HepG2 (cell line): Measurements from ENCODE around the gene ZNRF3. TPM values are rescaled to one million over a fixed set of nuclear protein-coding genes. Genes with fewer than 3 reads are reported as not detected.

Source experiments
- ATAC-seq: fragments of 200-7000 bp; cut with Tn5 transposase; 3 replicates; pipeline ENCODE4 v1.9.1; 2020; ENCODE audit warnings: mild to moderate bottlenecking, moderate library complexity
- BruUV-seq: library from RNA; stranded (reverse); fragments of 400-500 nt; replicated peaks from 2 replicates; lab custom pipeline; 2021; lab: Mats Ljungman, UMichigan
- CTCF ChIA-PET: fragments of 300-600 bp; formaldehyde crosslinking; extraction: SDS; loops from one replicate; lab custom pipeline; 2021; ENCODE audit warnings: low total read pairs, inconsistent platforms, low intra/inter-chr PET ratio; lab: Yijun Ruan, JAX
- POLR2A ChIA-PET: fragments of 350-600 bp; sonication (Branson Sonifier 250); formaldehyde crosslinking; loops from one replicate; lab custom pipeline; 2020; ENCODE audit warnings: antibody characterized with exemption, inconsistent platforms; lab: Yijun Ruan, JAX
- DNase-seq: peaks from one replicate; pipeline ENCODE4 v3.0.0-alpha.2; 2015; ENCODE audit warnings: low spot score
- FAIRE-seq: peaks from 3 replicates; lab custom pipeline; 2011; peaks lifted over from hg19 to GRCh38; lab: Jason Lieb, UNC
- H2AFZ ChIP-seq: one replicate; pipeline ENCODE4 v1.6.1; 2011; ENCODE audit warnings: low read length, inconsistent platforms
- H3K27ac ChIP-seq: fragments of 300-600 bp; 3 replicates; pipeline ENCODE4 v1.8.0; 2011; ENCODE audit warnings: mixed run types, mild to moderate bottlenecking, mixed read lengths, low read length, inconsistent platforms; ENCODE audit not compliant: insufficient read depth; ENCODE audit errors: extremely low read length
- H3K27me3 ChIP-seq, 2 experiments: fragments of 200-600 bp in 1 of 2; 2 replicates in 1 of 2; 3 replicates in 1 of 2; pipeline versions ENCODE4 v1.6.0 to v1.8.0; 2011; ENCODE audit warnings: low read length in 2 of 2, mild to moderate bottlenecking in 2 of 2, moderate library complexity in 2 of 2, inconsistent platforms in 1 of 2; ENCODE audit not compliant: insufficient read depth in 2 of 2, control insufficient read depth in 1 of 2
- H3K36me3 ChIP-seq, 2 experiments: fragments of 200-600 bp in 1 of 2; replicated peaks in 1 of 2; 2 replicates in 1 of 2; 3 replicates in 1 of 2; pipeline versions ENCODE4 v1.5.1 to v1.8.0; 2011; ENCODE audit warnings: low read length in 2 of 2, inconsistent platforms in 1 of 2; ENCODE audit not compliant: insufficient read depth in 2 of 2, control insufficient read depth in 1 of 2
- H3K4me1 ChIP-seq: 2 replicates; pipeline ENCODE4 v1.5.1; 2012; ENCODE audit warnings: low read length, inconsistent platforms; ENCODE audit not compliant: insufficient read depth
- H3K4me2 ChIP-seq: 2 replicates; pipeline ENCODE4 v1.6.0; 2011; ENCODE audit warnings: low read depth, low read length, inconsistent platforms
- H3K4me3 ChIP-seq, 3 experiments: fragments of 200-600 bp in 1 of 3; sonication (generic), shearing (Covaris generic) in 1 of 3; replicated peaks in 1 of 3; 2 replicates each; pipeline ENCODE4 v1.5.1; 2011 to 2016; ENCODE audit warnings: low read length in 3 of 3, inconsistent platforms in 2 of 3, low read depth in 2 of 3, mild to moderate bottlenecking in 2 of 3, control low read depth in 1 of 3, mixed read lengths in 1 of 3; ENCODE audit not compliant: insufficient read depth in 1 of 3
- H3K79me2 ChIP-seq: one replicate; pipeline ENCODE4 v1.6.1; 2011; ENCODE audit warnings: low read length, inconsistent platforms; ENCODE audit not compliant: insufficient read depth
- H3K9ac ChIP-seq: 2 replicates; pipeline ENCODE4 v1.6.0; 2011; ENCODE audit warnings: mild to moderate bottlenecking, low read depth, low read length, inconsistent platforms; ENCODE audit not compliant: insufficient read depth
- H3K9me3 ChIP-seq: 2 replicates; pipeline ENCODE4 v1.5.1; 2012; ENCODE audit warnings: mild to moderate bottlenecking, low read length
- H4K20me1 ChIP-seq: 2 replicates; pipeline ENCODE4 v1.6.0; 2011; ENCODE audit warnings: inconsistent platforms, mild to moderate bottlenecking, low read length, moderate library complexity; ENCODE audit not compliant: insufficient read depth
- DMTF1 ChIP-seq: sonication (generic); formaldehyde crosslinking; IDR thresholded peaks from 2 replicates; pipeline ENCODE4 v1.4.0; 2020; ENCODE audit warnings: mild to moderate bottlenecking, missing genetic modification reagents
- IKZF4 ChIP-seq: sonication (generic); formaldehyde crosslinking; IDR thresholded peaks from 2 replicates; pipeline ENCODE4 v1.5.1; 2020; ENCODE audit warnings: borderline replicate concordance, mild to moderate bottlenecking, low read depth, missing genetic modification reagents; ENCODE audit errors: not compliant biosample characterization
- SOX5 ChIP-seq: IDR thresholded peaks from 2 replicates; pipeline ENCODE4 v1.6.1; 2016; ENCODE audit warnings: borderline replicate concordance
- SRSF9 ChIP-seq: fragments of 200-400 bp; formaldehyde crosslinking; IDR thresholded peaks from 2 replicates; pipeline ENCODE4 v1.6.1; 2018; ENCODE audit warnings: borderline replicate concordance, mild to moderate bottlenecking, low read depth, low read length; ENCODE audit not compliant: insufficient read depth, poor library complexity, severe bottlenecking
- ZBTB34 ChIP-seq: sonication (generic); formaldehyde crosslinking; IDR thresholded peaks from 2 replicates; pipeline ENCODE4 v1.8.0; 2022; ENCODE audit warnings: mild to moderate bottlenecking, missing genetic modification reagents
- ZNF446 ChIP-seq: sonication (generic); formaldehyde crosslinking; IDR thresholded peaks from 2 replicates; pipeline ENCODE4 v1.5.0; 2020; ENCODE audit warnings: mild to moderate bottlenecking, missing genetic modification reagents
- ZNF841 ChIP-seq: sonication (generic); formaldehyde crosslinking; IDR thresholded peaks from 2 replicates; pipeline ENCODE4 v1.8.1; 2023; ENCODE audit warnings: missing genetic modification reagents, borderline replicate concordance
- ZSCAN12 ChIP-seq: sonication (generic); formaldehyde crosslinking; IDR thresholded peaks from 2 replicates; pipeline ENCODE4 v1.9.0; 2021; ENCODE audit warnings: mild to moderate bottlenecking, missing genetic modification reagents
- WGBS: methylation state at CpG from one replicate; pipeline ENCODE4 v1.1.6; 2017; ENCODE audit warnings: low lambda C conversion rate; 5-methylcytosine and 5-hydroxymethylcytosine counted together
- in situ Hi-C: cut with HindIII; loops from 2 replicates; pipeline ENCODE4 v1.10.0; 2017; ENCODE audit warnings: low pct_unique_long_range_greater_than_20kb; ENCODE audit not compliant: extremely low pct_ligation_motif_present
- intact Hi-C: fragments of 100-400 bp; cut with micrococcal nuclease; formaldehyde crosslinking; loops from one replicate; pipeline ENCODE4 v1.10.0; 2022; ENCODE audit not compliant: unreplicated experiment
- polyA plus RNA-seq, 8 experiments: library from polyadenylated mRNA; depleted of rRNA in 3 of 8; stranded (reverse) in 7 of 8; unstranded in 1 of 8; fragments of >200 nt; fragmentation: Illumina TruSeq in 4 of 8; extraction: Trizol in 4 of 8; gene quantifications; 2 replicates each; pipeline versions ENCODE4 v1.2.1 to v1.2.3, GENCODE V29; 2011 to 2016; ENCODE audit warnings: low read depth in 4 of 8, missing spikeins in 1 of 8, mixed read lengths in 1 of 8; ENCODE audit not compliant: insufficient read depth in 1 of 8
- total RNA-seq, 5 experiments: library from RNA; depleted of rRNA; stranded (reverse); fragments of >200 nt; fragmentation: Illumina TruSeq; extraction: Trizol; gene quantifications; 2 replicates each; pipeline ENCODE4 v1.2.3, GENCODE V29; 2016; ENCODE audit warnings: low read depth in 1 of 5
- TF ChIP-seq, protein P1 (sequence below): sonication (generic); IDR thresholded peaks from 2 replicates; pipeline ENCODE4 v1.6.1; 2016; ENCODE audit warnings: low read depth, borderline replicate concordance

ZNRF3 gene
- total and polyA plus RNA-seq, 2 of the 13 experiments (the other 11 are each of a cell fraction or from before 2014, with no cell fraction given) = 20.3 to 36.7 TPM

- in situ Hi-C loops (no loop called here), intact Hi-C loops (no loop called here)
- Histone ChIP-seq H3K27me3 (no peaks in the 10 kb centered on the region), H4K20me1 (no peaks in the 10 kb centered on the region), H3K79me2 (no peaks in the 10 kb centered on the region), H3K4me2 (no peak overlapping the region), H2AFZ (no peak overlapping the region), H3K4me1 (no peaks in the 10 kb centered on the region), H3K4me3 (no peak overlapping the region), H3K27ac (no peak overlapping the region), H3K9me3 (no peaks in the 10 kb centered on the region), H3K9ac (no peak overlapping the region), H3K36me3 (no peaks in the 10 kb centered on the region)
- no peak for FAIRE-seq
- CTCF ChIA-PET = no interaction called here
- no TSS peak for BruUV-seq
- ATAC-seq = no peak
- POLR2A ChIA-PET = no interaction called here
- DNase-seq = no peak
- WGBS = 100% methylated on average over 5 of the region's 5 CpGs
- TF ChIP-seq ZBTB34 (CRISPR knock-in tag) (no peak), ZNF841 (no peak), SOX5 (no peak), IKZF4 (CRISPR knock-in tag) (no peak), DMTF1 (no peak), SRSF9 (no peak), ZSCAN12 (CRISPR knock-in tag) (no peak), ZNF446 (CRISPR knock-in tag) (no peak)
- TF ChIP-seq, protein P1, sequence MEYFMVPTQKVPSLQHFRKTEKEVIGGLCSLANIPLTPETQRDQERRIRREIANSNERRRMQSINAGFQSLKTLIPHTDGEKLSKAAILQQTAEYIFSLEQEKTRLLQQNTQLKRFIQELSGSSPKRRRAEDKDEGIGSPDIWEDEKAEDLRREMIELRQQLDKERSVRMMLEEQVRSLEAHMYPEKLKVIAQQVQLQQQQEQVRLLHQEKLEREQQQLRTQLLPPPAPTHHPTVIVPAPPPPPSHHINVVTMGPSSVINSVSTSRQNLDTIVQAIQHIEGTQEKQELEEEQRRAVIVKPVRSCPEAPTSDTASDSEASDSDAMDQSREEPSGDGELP = no peak
These were observed 200.7 kb downstream of the ZNRF3 start for GRCh38 chr22:29083933-29084591.
